Suprapubic skin (tissue), 4 donors: Measurements from ENCODE around the gene ODF2. TPM values are rescaled to one million over a fixed set of nuclear protein-coding genes. Genes with fewer than 3 reads are reported as not detected.
A peak's percentile ranks its signal among the peaks of the same experiment; 100 is the strongest.
"Not testable (repeated sequence)": the region's sequence is repeated elsewhere in the genome, so short reads cannot be mapped to it uniquely, and the experiment has no call there.

Experiments used
- DNase-seq, 2 donors: peaks; one replicate each; pipeline ENCODE4 v3.0.0-alpha.2; 2019; ENCODE audit warnings: low spot score in 2 of 2
- H3K27ac ChIP-seq: fragments of 200-600 bp; sonication (generic); one replicate; pipeline ENCODE4 v1.5.1; 2019
- H3K27me3 ChIP-seq: fragments of 200-600 bp; sonication (generic); one replicate; pipeline ENCODE4 v1.5.1; 2019
- H3K36me3 ChIP-seq: fragments of 200-600 bp; sonication (generic); one replicate; pipeline ENCODE4 v1.5.1; 2019
- H3K4me1 ChIP-seq: fragments of 200-600 bp; sonication (generic); one replicate; pipeline ENCODE4 v1.5.1; 2019
- H3K4me3 ChIP-seq: fragments of 200-600 bp; sonication (generic); one replicate; pipeline ENCODE4 v1.5.1; 2019; ENCODE audit warnings: mild to moderate bottlenecking
- H3K9me3 ChIP-seq: fragments of 200-600 bp; sonication (generic); one replicate; pipeline ENCODE4 v1.5.1; 2019
- EP300 ChIP-seq: sonication (generic); formaldehyde crosslinking; IDR thresholded peaks from one replicate; pipeline ENCODE4 v1.6.1; 2017; ENCODE audit warnings: antibody characterized with exemption
- POLR2A ChIP-seq, 2 donors: fragments of 450-650 bp; IDR thresholded peaks; one replicate each; pipeline ENCODE4 v1.6.1; 2017; ENCODE audit warnings: antibody characterized with exemption in 2 of 2, mild to moderate bottlenecking in 2 of 2, moderate library complexity in 2 of 2
- POLR2AphosphoS5 ChIP-seq, 3 donors: sonication (generic); formaldehyde crosslinking; IDR thresholded peaks; one replicate each; pipeline ENCODE4 v1.6.1; 2017; ENCODE audit warnings: antibody characterized with exemption in 3 of 3
- WGBS: methylation state at CpG from one replicate; pipeline ENCODE4 v1.1.5; 2018; 5-methylcytosine and 5-hydroxymethylcytosine counted together
- total RNA-seq, 4 donors: library from RNA; depleted of rRNA; stranded (reverse); fragments of >200 nt; gene quantifications; one replicate each; pipeline ENCODE4 v1.1.0, GENCODE V29; 2016
- TF ChIP-seq, protein P1 (sequence below), 2 donors: fragments of 200-600 bp in 1 of 2; fragments of 450-650 bp in 1 of 2; sonication (generic) in 1 of 2; IDR thresholded peaks; one replicate each; pipeline ENCODE4 v1.5.1; 2016 to 2019; ENCODE audit warnings: antibody characterized with exemption in 2 of 2, mild to moderate bottlenecking in 1 of 2, moderate library complexity in 1 of 2

The ODF2 gene
- total RNA-seq, 4 donors from 2014 or later = 20.8 to 28.2 (median 24.7) TPM

DNA sequence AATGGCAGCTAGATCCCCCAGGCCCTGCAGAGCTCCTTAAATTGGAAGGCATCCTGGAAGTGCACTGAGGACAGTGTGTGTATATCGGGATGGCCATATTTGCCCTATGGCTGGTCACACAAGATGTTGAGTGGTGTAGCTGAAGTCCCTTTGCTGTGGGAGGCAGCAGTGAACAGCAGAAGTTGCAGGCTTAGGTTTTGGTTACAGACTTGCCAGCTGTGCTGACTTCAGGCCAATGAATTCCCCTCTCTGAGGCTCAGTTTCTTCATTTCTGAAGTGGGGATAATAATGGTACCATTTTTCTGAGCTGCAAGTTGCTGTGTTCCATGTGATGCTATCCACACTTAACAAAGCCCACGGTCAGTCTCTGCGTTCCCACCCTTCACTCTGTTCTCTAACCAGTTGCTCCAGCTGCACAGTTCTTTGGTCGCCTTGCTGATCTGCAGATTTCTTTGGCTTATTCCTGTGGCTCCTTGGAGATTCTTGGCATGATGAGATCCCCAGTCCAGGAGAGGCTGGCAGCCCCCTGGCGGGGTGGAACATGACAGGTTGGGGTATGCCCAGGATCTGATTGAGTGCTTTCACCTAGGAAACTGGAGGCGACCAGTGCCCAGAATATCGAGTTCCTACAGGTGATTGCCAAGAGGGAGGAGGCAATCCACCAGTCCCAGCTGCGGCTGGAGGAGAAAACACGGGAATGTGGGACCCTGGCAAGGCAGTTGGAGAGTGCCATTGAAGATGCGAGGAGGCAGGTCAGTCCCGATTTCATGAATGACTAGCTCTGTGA lies 42.2 kb downstream of the ODF2 start:
- Histone ChIP-seq H3K36me3 (peaks cover 46% of the 10 kb centered on the region), H3K4me1 (peaks cover 12% of the 10 kb centered on the region), H3K27me3 (no peaks in the 10 kb centered on the region), H3K4me3 (no peak overlapping the region), H3K9me3 (no peaks in the 10 kb centered on the region), H3K27ac (no peak overlapping the region)
- WGBS = 77% methylated on average over 11 of the region's 11 CpGs
- no peak for DNase-seq
- no peak for TF ChIP-seq EP300
- no peak for TF ChIP-seq POLR2AphosphoS5 (IDR thresholded peaks at IDR 0.05)
- TF ChIP-seq, protein P1, sequence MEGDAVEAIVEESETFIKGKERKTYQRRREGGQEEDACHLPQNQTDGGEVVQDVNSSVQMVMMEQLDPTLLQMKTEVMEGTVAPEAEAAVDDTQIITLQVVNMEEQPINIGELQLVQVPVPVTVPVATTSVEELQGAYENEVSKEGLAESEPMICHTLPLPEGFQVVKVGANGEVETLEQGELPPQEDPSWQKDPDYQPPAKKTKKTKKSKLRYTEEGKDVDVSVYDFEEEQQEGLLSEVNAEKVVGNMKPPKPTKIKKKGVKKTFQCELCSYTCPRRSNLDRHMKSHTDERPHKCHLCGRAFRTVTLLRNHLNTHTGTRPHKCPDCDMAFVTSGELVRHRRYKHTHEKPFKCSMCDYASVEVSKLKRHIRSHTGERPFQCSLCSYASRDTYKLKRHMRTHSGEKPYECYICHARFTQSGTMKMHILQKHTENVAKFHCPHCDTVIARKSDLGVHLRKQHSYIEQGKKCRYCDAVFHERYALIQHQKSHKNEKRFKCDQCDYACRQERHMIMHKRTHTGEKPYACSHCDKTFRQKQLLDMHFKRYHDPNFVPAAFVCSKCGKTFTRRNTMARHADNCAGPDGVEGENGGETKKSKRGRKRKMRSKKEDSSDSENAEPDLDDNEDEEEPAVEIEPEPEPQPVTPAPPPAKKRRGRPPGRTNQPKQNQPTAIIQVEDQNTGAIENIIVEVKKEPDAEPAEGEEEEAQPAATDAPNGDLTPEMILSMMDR (IDR thresholded peaks at IDR 0.05) = no peak
- no peak for TF ChIP-seq POLR2A (IDR thresholded peaks at IDR 0.05)

DNA sequence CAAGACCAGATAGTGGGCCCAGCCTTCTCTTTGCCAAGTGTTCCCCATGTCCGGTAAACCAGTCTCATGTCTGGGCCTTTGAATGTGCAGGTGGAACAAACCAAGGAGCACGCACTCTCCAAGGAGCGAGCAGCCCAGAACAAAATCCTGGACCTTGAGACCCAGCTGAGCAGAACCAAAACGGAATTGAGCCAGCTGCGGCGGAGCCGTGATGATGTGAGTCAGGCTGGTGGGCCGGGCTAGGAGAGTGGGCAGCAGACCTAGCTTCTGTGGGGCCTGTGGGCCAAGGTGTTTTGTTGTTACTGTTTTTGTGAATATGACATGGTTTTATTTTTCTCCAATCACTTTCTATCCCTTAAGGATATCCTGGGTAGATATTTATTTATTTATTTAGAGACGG lies 43.1 kb downstream of the ODF2 start:
- no peak for DNase-seq
- Histone ChIP-seq H3K9me3 (no peaks in the 10 kb centered on the region), H3K27me3 (no peaks in the 10 kb centered on the region), H3K36me3 (peaks cover 37% of the 10 kb centered on the region), H3K27ac (no peak overlapping the region), H3K4me3 (no peak overlapping the region), H3K4me1 (peaks cover 21% of the 10 kb centered on the region)
- TF ChIP-seq POLR2A (IDR thresholded peaks at IDR 0.05) = no peak
- no peak for TF ChIP-seq EP300
- no peak for TF ChIP-seq POLR2AphosphoS5 (IDR thresholded peaks at IDR 0.05)
- TF ChIP-seq, protein P1 (IDR thresholded peaks at IDR 0.05) = no peak
- 93% methylated on average over 9 of the region's 9 CpGs for WGBS

DNA sequence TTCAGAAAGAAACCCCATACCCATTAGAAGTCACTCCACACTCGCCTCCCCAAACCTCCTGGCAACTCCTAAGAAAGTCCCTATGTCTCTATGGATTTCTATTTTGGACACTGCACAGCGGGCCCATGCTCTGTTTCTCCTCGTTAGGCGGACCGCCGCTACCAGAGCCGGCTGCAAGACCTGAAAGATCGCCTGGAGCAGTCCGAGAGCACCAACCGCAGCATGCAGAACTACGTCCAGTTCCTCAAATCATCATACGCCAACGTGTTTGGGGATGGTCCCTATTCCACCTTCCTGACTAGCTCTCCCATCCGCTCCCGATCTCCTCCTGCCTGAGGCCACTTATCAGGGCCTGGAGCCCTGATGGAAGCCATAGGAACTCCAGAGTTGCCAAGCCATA lies 44.1 kb downstream of the ODF2 start:
- no peak for TF ChIP-seq EP300
- TF ChIP-seq, protein P1 (IDR thresholded peaks at IDR 0.05) = no peak
- no peak for TF ChIP-seq POLR2AphosphoS5 (IDR thresholded peaks at IDR 0.05)
- TF ChIP-seq POLR2A (IDR thresholded peaks at IDR 0.05) = no peak
- no peaks in the 10 kb centered on the region for H3K27me3 ChIP-seq
- no peak overlapping the region for H3K4me3 ChIP-seq
- H3K4me1 ChIP-seq = peaks cover 18% of the 10 kb centered on the region
- peaks cover 37% of the 10 kb centered on the region for H3K36me3 ChIP-seq
- peak in 1 of 2 donors; percentile 53 for DNase-seq
- no peaks in the 10 kb centered on the region for H3K9me3 ChIP-seq
- 92% methylated on average over 15 of the region's 15 CpGs for WGBS
- no peak overlapping the region for H3K27ac ChIP-seq

DNA sequence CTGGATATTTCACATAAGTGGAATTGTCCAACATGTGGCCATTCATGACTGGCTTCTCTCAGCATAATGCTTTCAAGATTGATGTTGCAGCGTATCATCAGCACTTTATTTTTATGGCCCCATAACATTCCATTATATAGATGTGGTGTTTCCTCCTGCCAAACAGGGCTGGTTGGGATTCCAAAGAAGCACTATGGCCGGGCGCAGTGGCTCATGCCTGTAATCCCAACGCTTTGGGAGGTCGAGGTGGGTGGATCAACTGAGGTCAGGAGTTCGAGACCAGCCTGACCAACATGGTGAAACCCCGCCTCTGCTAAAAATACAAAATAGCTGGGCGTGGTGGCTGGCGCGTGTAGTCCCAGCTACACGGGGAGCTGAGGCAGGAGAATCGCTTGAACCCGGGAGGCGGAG lies 47.6 kb downstream of the ODF2 start:
- 41% methylated on average over 14 of the region's 14 CpGs for WGBS
- not testable (repeated sequence) for DNase-seq, H3K9me3 ChIP-seq, H3K27ac ChIP-seq, H3K27me3 ChIP-seq
- H3K4me3 ChIP-seq = peak overlapping the region; percentile 62
- peaks cover 29% of the 10 kb centered on the region for H3K4me1 ChIP-seq
- peaks cover 19% of the 10 kb centered on the region for H3K36me3 ChIP-seq

DNA sequence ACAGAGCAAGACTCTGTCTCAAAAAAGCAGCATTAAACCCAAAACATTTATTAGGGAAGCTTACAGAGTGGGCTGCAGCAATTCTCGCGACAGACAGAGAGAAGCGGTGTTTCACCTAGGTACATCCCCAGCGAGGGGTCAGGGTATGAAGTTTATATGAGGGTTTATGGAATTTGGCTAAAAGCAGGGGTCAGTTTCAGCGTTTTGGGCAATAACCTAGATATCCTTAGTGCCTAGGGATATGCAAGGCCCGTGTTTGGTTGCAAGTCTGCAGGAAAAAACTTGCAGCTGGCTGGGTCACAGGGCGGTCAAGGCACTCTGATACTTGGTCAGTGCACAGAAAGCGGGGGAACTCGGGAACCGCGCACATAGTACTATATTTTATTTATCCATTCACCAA lies 48.1 kb downstream of the ODF2 start:
- DNase-seq = no peak
- Histone ChIP-seq H3K9me3 (no peaks in the 10 kb centered on the region), H3K36me3 (peaks cover 16% of the 10 kb centered on the region), H3K27me3 (no peaks in the 10 kb centered on the region), H3K4me3 (peak overlapping the region; percentile 62), H3K27ac (no peak overlapping the region), H3K4me1 (peaks cover 29% of the 10 kb centered on the region)
- TF ChIP-seq, protein P1 (IDR thresholded peaks at IDR 0.05) = no peak
- TF ChIP-seq POLR2AphosphoS5 (IDR thresholded peaks at IDR 0.05) (no peak), EP300 (no peak), POLR2A (IDR thresholded peaks at IDR 0.05) (no peak)
- 22% methylated on average over 11 of the region's 11 CpGs for WGBS
